HEK293 (cell line): ENCODE results near the gene ADAMTS17.

Source experiments
- CTCF ChIA-PET: fragments of 350-600 bp; formaldehyde crosslinking; extraction: SDS; loops from one replicate; lab custom pipeline; 2021; ENCODE audit warnings: antibody characterized with exemption; lab: Yijun Ruan, JAX
- POLR2A ChIA-PET: fragments of 300-600 bp; formaldehyde crosslinking; extraction: SDS; loops from one replicate; lab custom pipeline; 2020; ENCODE audit warnings: antibody characterized with exemption, inconsistent platforms; lab: Yijun Ruan, JAX
- H3K27ac ChIP-seq: fragments of 200-500 bp; sonication (Bioruptor generic); 2 replicates; pipeline ENCODE4 v1.5.1; 2014; ENCODE audit warnings: low read depth, low read length, control low read depth, inconsistent platforms; ENCODE audit errors: extremely low read depth
- H3K36me3 ChIP-seq, 2 experiments: fragments of 200-500 bp in 1 of 2; sonication (Bioruptor generic) in 1 of 2; 1 replicate in 1 of 2; 2 replicates in 1 of 2; pipeline ENCODE4 v1.5.1; 2014 to 2017; ENCODE audit warnings: inconsistent platforms in 2 of 2, low read length in 2 of 2; ENCODE audit not compliant: control insufficient read depth in 2 of 2, insufficient read depth in 1 of 2
- H3K4me1 ChIP-seq: fragments of 200-500 bp; sonication (Bioruptor generic); 2 replicates; pipeline ENCODE4 v1.5.1; 2014; ENCODE audit warnings: mild to moderate bottlenecking, low read length, inconsistent platforms; ENCODE audit not compliant: control insufficient read depth, insufficient read depth
- H3K4me3 ChIP-seq: 2 replicates; pipeline ENCODE4 v1.5.1; 2011; ENCODE audit warnings: low read depth, mild to moderate bottlenecking, control low read depth, low read length, moderate library complexity
- H3K9me3 ChIP-seq: fragments of 200-500 bp; sonication (Bioruptor generic); 2 replicates; pipeline ENCODE4 v1.5.1; 2014; ENCODE audit warnings: low read depth, low read length, inconsistent platforms; ENCODE audit not compliant: control insufficient read depth, insufficient read depth
- GLIS1 ChIP-seq: fragments of 450-650 bp; formaldehyde crosslinking; IDR thresholded peaks from 2 replicates; pipeline ENCODE4 v1.5.1; 2016; ENCODE audit warnings: missing biosample characterization, missing genetic modification characterization
- IKZF3 ChIP-seq: fragments of 450-650 bp; IDR thresholded peaks from 2 replicates; pipeline ENCODE4 v1.5.0; 2018; ENCODE audit warnings: missing biosample characterization, mild to moderate bottlenecking, missing genetic modification characterization, moderate library complexity
- REPIN1 ChIP-seq: fragments of 450-650 bp; formaldehyde crosslinking; IDR thresholded peaks from 2 replicates; pipeline ENCODE4 v1.5.1; 2017; ENCODE audit warnings: missing biosample characterization, missing genetic modification characterization, low read depth
- ZNF138 ChIP-seq: fragments of 450-650 bp; formaldehyde crosslinking; IDR thresholded peaks from 2 replicates; pipeline ENCODE4 v1.5.1; 2016; ENCODE audit warnings: missing biosample characterization, missing genetic modification characterization, borderline replicate concordance
- ZNF184 ChIP-seq: fragments of 450-650 bp; IDR thresholded peaks from 2 replicates; pipeline ENCODE4 v1.5.1; 2018; ENCODE audit warnings: missing biosample characterization, mild to moderate bottlenecking, missing genetic modification characterization
- ZNF221 ChIP-seq: fragments of 450-650 bp; formaldehyde crosslinking; IDR thresholded peaks from 2 replicates; pipeline ENCODE4 v1.5.1; 2017; ENCODE audit warnings: missing biosample characterization, missing genetic modification characterization, borderline replicate concordance
- ZNF23 ChIP-seq: fragments of 450-650 bp; formaldehyde crosslinking; IDR thresholded peaks from 2 replicates; pipeline ENCODE4 v1.5.1; 2016; ENCODE audit warnings: missing biosample characterization, missing genetic modification characterization, borderline replicate concordance
- ZNF239 ChIP-seq: fragments of 450-650 bp; formaldehyde crosslinking; IDR thresholded peaks from 2 replicates; pipeline ENCODE4 v1.5.1; 2016; ENCODE audit warnings: missing biosample characterization, missing genetic modification characterization
- ZNF311 ChIP-seq: fragments of 450-650 bp; formaldehyde crosslinking; IDR thresholded peaks from 2 replicates; pipeline ENCODE4 v1.5.1; 2017; ENCODE audit warnings: missing biosample characterization, missing genetic modification characterization, borderline replicate concordance
- ZNF394 ChIP-seq: fragments of 450-650 bp; formaldehyde crosslinking; IDR thresholded peaks from 2 replicates; pipeline ENCODE4 v1.5.1; 2016; ENCODE audit warnings: missing biosample characterization, missing genetic modification characterization, mild to moderate bottlenecking, moderate library complexity, borderline replicate concordance
- ZNF426 ChIP-seq: fragments of 450-650 bp; formaldehyde crosslinking; IDR thresholded peaks from 2 replicates; pipeline ENCODE4 v1.5.1; 2017; ENCODE audit warnings: missing biosample characterization, missing genetic modification characterization, mild to moderate bottlenecking, inconsistent platforms, moderate library complexity
- ZNF530 ChIP-seq: fragments of 450-650 bp; formaldehyde crosslinking; IDR thresholded peaks from 2 replicates; pipeline ENCODE4 v1.5.1; 2016; ENCODE audit warnings: low read depth, missing biosample characterization, missing genetic modification characterization
- ZNF544 ChIP-seq: fragments of 450-650 bp; formaldehyde crosslinking; IDR thresholded peaks from 2 replicates; pipeline ENCODE4 v1.5.0; 2017; ENCODE audit warnings: missing biosample characterization, missing genetic modification characterization
- ZNF549 ChIP-seq: fragments of 450-650 bp; IDR thresholded peaks from 2 replicates; pipeline ENCODE4 v1.5.1; 2018; ENCODE audit warnings: missing biosample characterization, missing genetic modification characterization, mild to moderate bottlenecking, inconsistent platforms, moderate library complexity
- ZNF571 ChIP-seq: fragments of 450-650 bp; formaldehyde crosslinking; IDR thresholded peaks from 2 replicates; pipeline ENCODE4 v1.5.0; 2017; ENCODE audit warnings: missing biosample characterization, missing genetic modification characterization
- ZNF670 ChIP-seq: fragments of 450-650 bp; formaldehyde crosslinking; IDR thresholded peaks from 2 replicates; pipeline ENCODE4 v1.5.1; 2016; ENCODE audit warnings: missing biosample characterization, missing genetic modification characterization, low read depth
- ZNF777 ChIP-seq: fragments of 450-650 bp; formaldehyde crosslinking; IDR thresholded peaks from 2 replicates; pipeline ENCODE4 v1.5.1; 2017; ENCODE audit warnings: missing biosample characterization, missing genetic modification characterization, borderline replicate concordance
- TF ChIP-seq, protein P1 (sequence below): fragments of 450-650 bp; formaldehyde crosslinking; IDR thresholded peaks from 2 replicates; pipeline ENCODE4 v1.5.1; 2017; ENCODE audit warnings: missing biosample characterization, missing genetic modification characterization
- TF ChIP-seq, protein P2 (sequence below): fragments of 450-650 bp; formaldehyde crosslinking; IDR thresholded peaks from 2 replicates; pipeline ENCODE4 v1.5.1; 2017; ENCODE audit warnings: missing biosample characterization, missing genetic modification characterization
- TF ChIP-seq, protein P3 (sequence below): fragments of 450-650 bp; formaldehyde crosslinking; IDR thresholded peaks from 2 replicates; pipeline ENCODE4 v1.5.1; 2016; ENCODE audit warnings: missing biosample characterization, missing genetic modification characterization
- TF ChIP-seq, protein P4 (sequence below): fragments of 450-650 bp; formaldehyde crosslinking; IDR thresholded peaks from 2 replicates; pipeline ENCODE4 v1.5.1; 2016; ENCODE audit warnings: missing biosample characterization, missing genetic modification characterization, borderline replicate concordance

Gene ADAMTS17

DNA sequence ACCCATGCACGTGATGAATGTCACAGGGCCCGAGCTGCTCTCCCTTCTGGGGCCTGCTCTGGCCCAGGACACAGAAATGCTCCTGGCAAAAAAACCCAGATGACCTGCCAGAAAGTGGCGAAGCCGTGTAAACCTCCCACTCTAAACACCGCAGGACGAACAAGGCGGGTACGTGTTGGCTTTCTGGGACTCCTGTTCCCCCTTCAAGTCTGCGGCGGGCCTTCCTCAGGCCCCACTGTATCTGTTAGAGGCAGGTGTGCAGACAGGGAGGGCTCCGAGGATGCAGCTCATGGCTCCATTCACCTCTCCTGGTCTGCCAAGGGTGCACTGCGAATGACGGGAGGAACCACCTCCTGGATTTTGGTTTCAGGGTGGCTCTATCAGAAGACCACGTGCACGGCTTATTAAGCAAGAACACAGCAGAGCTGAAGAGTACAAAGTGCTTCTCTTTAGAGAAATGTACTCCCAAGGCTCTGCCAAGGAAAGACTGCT, 173.8 kb downstream of the ADAMTS17 start:
- POLR2A ChIA-PET = no interaction called here
- TF ChIP-seq ZNF221 (tag by site-specific recombination) (no peak), ZNF184 (no peak), ZNF670 (no peak), ZNF544 (tag by site-specific recombination) (no peak), ZNF530 (tag by site-specific recombination) (no peak)
- TF ChIP-seq, protein P1, sequence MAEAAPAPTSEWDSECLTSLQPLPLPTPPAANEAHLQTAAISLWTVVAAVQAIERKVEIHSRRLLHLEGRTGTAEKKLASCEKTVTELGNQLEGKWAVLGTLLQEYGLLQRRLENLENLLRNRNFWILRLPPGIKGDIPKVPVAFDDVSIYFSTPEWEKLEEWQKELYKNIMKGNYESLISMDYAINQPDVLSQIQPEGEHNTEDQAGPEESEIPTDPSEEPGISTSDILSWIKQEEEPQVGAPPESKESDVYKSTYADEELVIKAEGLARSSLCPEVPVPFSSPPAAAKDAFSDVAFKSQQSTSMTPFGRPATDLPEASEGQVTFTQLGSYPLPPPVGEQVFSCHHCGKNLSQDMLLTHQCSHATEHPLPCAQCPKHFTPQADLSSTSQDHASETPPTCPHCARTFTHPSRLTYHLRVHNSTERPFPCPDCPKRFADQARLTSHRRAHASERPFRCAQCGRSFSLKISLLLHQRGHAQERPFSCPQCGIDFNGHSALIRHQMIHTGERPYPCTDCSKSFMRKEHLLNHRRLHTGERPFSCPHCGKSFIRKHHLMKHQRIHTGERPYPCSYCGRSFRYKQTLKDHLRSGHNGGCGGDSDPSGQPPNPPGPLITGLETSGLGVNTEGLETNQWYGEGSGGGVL (tag by site-specific recombination) = no peak
- H3K36me3 ChIP-seq = no peaks in the 10 kb centered on the region
- CTCF ChIA-PET = interaction anchor here (0.5 kb wide), 2 partner anchors 28 to 918 kb away, joined by 3 to 4 read pairs; no protein-coding TSS in a partner anchor
- no peaks in the 10 kb centered on the region for H3K4me1 ChIP-seq
- no peaks in the 10 kb centered on the region for H3K9me3 ChIP-seq
- no peak overlapping the region for H3K27ac ChIP-seq
- H3K4me3 ChIP-seq = no peak overlapping the region

DNA sequence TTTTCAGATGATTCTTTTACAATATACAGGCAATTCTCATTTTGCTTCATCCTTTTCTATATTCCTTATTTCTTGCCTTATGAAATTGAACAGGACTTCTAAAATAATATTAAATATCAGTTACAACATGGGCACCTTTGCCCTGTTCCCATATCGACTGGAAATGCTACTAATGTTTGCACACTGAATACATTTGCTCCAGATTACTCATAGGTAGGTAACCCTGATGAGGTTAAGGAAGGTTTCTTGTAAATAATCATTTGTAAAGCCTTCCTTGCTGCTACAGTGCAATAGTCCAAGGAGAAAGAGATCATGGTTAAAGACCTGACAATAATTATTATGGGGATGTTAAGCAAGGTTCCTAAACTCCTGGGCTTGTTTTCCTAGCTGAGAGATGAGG, 175.5 kb downstream of the ADAMTS17 start:
- CTCF ChIA-PET = no interaction called here
- POLR2A ChIA-PET = no interaction called here

More for the DNA sequence above, 175.5 kb downstream of the ADAMTS17 start:
- H3K36me3 ChIP-seq = no peaks in the 10 kb centered on the region
- no peak overlapping the region for H3K27ac ChIP-seq
- TF ChIP-seq, protein P2, sequence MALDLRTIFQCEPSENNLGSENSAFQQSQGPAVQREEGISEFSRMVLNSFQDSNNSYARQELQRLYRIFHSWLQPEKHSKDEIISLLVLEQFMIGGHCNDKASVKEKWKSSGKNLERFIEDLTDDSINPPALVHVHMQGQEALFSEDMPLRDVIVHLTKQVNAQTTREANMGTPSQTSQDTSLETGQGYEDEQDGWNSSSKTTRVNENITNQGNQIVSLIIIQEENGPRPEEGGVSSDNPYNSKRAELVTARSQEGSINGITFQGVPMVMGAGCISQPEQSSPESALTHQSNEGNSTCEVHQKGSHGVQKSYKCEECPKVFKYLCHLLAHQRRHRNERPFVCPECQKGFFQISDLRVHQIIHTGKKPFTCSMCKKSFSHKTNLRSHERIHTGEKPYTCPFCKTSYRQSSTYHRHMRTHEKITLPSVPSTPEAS (tag by site-specific recombination) = no peak
- no peak for TF ChIP-seq ZNF777 (tag by site-specific recombination)
- TF ChIP-seq ZNF426 (tag by site-specific recombination) = no peak
- TF ChIP-seq ZNF138 (tag by site-specific recombination) = no peak
- TF ChIP-seq ZNF23 (tag by site-specific recombination) = no peak
- TF ChIP-seq GLIS1 (tag by site-specific recombination) = no peak
- TF ChIP-seq ZNF571 (tag by site-specific recombination) = no peak
- TF ChIP-seq, protein P3, sequence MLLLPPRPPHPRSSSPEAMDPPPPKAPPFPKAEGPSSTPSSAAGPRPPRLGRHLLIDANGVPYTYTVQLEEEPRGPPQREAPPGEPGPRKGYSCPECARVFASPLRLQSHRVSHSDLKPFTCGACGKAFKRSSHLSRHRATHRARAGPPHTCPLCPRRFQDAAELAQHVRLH = no peak
- TF ChIP-seq REPIN1 (tag by site-specific recombination) = no peak
- TF ChIP-seq, protein P4, sequence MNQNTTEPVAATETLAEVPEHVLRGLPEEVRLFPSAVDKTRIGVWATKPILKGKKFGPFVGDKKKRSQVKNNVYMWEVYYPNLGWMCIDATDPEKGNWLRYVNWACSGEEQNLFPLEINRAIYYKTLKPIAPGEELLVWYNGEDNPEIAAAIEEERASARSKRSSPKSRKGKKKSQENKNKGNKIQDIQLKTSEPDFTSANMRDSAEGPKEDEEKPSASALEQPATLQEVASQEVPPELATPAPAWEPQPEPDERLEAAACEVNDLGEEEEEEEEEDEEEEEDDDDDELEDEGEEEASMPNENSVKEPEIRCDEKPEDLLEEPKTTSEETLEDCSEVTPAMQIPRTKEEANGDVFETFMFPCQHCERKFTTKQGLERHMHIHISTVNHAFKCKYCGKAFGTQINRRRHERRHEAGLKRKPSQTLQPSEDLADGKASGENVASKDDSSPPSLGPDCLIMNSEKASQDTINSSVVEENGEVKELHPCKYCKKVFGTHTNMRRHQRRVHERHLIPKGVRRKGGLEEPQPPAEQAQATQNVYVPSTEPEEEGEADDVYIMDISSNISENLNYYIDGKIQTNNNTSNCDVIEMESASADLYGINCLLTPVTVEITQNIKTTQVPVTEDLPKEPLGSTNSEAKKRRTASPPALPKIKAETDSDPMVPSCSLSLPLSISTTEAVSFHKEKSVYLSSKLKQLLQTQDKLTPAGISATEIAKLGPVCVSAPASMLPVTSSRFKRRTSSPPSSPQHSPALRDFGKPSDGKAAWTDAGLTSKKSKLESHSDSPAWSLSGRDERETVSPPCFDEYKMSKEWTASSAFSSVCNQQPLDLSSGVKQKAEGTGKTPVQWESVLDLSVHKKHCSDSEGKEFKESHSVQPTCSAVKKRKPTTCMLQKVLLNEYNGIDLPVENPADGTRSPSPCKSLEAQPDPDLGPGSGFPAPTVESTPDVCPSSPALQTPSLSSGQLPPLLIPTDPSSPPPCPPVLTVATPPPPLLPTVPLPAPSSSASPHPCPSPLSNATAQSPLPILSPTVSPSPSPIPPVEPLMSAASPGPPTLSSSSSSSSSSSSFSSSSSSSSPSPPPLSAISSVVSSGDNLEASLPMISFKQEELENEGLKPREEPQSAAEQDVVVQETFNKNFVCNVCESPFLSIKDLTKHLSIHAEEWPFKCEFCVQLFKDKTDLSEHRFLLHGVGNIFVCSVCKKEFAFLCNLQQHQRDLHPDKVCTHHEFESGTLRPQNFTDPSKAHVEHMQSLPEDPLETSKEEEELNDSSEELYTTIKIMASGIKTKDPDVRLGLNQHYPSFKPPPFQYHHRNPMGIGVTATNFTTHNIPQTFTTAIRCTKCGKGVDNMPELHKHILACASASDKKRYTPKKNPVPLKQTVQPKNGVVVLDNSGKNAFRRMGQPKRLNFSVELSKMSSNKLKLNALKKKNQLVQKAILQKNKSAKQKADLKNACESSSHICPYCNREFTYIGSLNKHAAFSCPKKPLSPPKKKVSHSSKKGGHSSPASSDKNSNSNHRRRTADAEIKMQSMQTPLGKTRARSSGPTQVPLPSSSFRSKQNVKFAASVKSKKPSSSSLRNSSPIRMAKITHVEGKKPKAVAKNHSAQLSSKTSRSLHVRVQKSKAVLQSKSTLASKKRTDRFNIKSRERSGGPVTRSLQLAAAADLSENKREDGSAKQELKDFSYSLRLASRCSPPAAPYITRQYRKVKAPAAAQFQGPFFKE = no peak
- TF ChIP-seq ZNF394 = no peak
- TF ChIP-seq ZNF549 (tag by site-specific recombination) = no peak
- TF ChIP-seq ZNF239 = no peak
- TF ChIP-seq IKZF3 (tag by site-specific recombination) = no peak
- no peak for TF ChIP-seq ZNF311 (tag by site-specific recombination)
- no peak overlapping the region for H3K4me3 ChIP-seq
- H3K4me1 ChIP-seq = no peaks in the 10 kb centered on the region
- H3K9me3 ChIP-seq = no peaks in the 10 kb centered on the region
